Upper lobe of left lung (tissue), 6 donors: Measurements from ENCODE around the gene DLG2. TPM values are rescaled to one million over a fixed set of nuclear protein-coding genes. Genes with fewer than 3 reads are reported as not detected.
A peak's percentile ranks its signal among the peaks of the same experiment; 100 is the strongest.

Experiments used
- ATAC-seq, 2 donors: fragments of 200-7000 bp; cut with Tn5 transposase; one replicate each; pipeline ENCODE4 v1.9.1; 2022; ENCODE audit warnings: mild to moderate bottlenecking in 2 of 2, moderate library complexity in 2 of 2; ENCODE audit not compliant: low FRiP score in 2 of 2
- DNase-seq, 2 donors: peaks; one replicate each; pipeline ENCODE4 v3.0.0-alpha.2; 2019 to 2020
- H3K27ac ChIP-seq, 4 donors: fragments of 200-600 bp; sonication (generic); one replicate each; pipeline ENCODE4 v1.5.1; 2016 to 2019
- H3K27me3 ChIP-seq, 4 donors: fragments of 200-600 bp; sonication (generic); one replicate each; pipeline ENCODE4 v1.5.1; 2017 to 2019
- H3K36me3 ChIP-seq, 4 donors: fragments of 200-600 bp; sonication (generic); one replicate each; pipeline ENCODE4 v1.5.1; 2016 to 2019
- H3K4me1 ChIP-seq, 4 donors: fragments of 200-600 bp; sonication (generic); one replicate each; pipeline ENCODE4 v1.5.1; 2018 to 2019
- H3K4me3 ChIP-seq, 4 donors: fragments of 200-600 bp; sonication (generic); one replicate each; pipeline ENCODE4 v1.5.1; 2017 to 2019; ENCODE audit warnings: mild to moderate bottlenecking in 2 of 4, moderate library complexity in 1 of 4
- H3K9me3 ChIP-seq, 4 donors: fragments of 200-600 bp; sonication (generic); one replicate each; pipeline ENCODE4 v1.5.1; 2018 to 2019
- EP300 ChIP-seq, 4 donors: sonication (generic); formaldehyde crosslinking; IDR thresholded peaks; one replicate each; pipeline ENCODE4 v1.5.1; 2017; ENCODE audit warnings: antibody characterized with exemption in 4 of 4, control low read depth in 2 of 4
- POLR2A ChIP-seq, 4 donors: fragments of 450-650 bp; IDR thresholded peaks; one replicate each; pipeline ENCODE4 v1.5.1; 2016 to 2017; ENCODE audit warnings: antibody characterized with exemption in 4 of 4, mild to moderate bottlenecking in 2 of 4
- POLR2AphosphoS5 ChIP-seq, 2 donors: sonication (generic); formaldehyde crosslinking; IDR thresholded peaks; one replicate each; pipeline ENCODE4 v1.5.1; 2017; ENCODE audit warnings: antibody characterized with exemption in 2 of 2
- WGBS, 2 donors: methylation state at CpG; one replicate each; pipeline ENCODE4 v1.1.5; 2017 to 2018; 5-methylcytosine and 5-hydroxymethylcytosine counted together
- total RNA-seq, 6 donors: library from RNA; depleted of rRNA in 4 of 6; stranded (reverse); fragments of >200 nt in 4 of 6; gene quantifications; one replicate each; pipeline versions ENCODE4 v1.1.0 to v1.2.1, GENCODE V29; 2016 to 2021
- TF ChIP-seq, protein P1 (sequence below), 6 experiments: fragments of 450-650 bp in 4 of 6; fragments of 200-600 bp in 2 of 6; sonication (generic) in 2 of 6; IDR thresholded peaks; one replicate each; pipeline ENCODE4 v1.5.1; 2016 to 2019; ENCODE audit warnings: antibody characterized with exemption in 6 of 6
- donor health status: DM: no; HTN: no; CAD: no; lungs with moderate emphysema.
- donor health status: DM: no; HTN: yes; CAD: no; lungs with severe emphysema.

Gene DLG2
- total RNA-seq, 6 donors from 2014 or later: 3.4 to 37.7 (median 9.1) TPM

DNA sequence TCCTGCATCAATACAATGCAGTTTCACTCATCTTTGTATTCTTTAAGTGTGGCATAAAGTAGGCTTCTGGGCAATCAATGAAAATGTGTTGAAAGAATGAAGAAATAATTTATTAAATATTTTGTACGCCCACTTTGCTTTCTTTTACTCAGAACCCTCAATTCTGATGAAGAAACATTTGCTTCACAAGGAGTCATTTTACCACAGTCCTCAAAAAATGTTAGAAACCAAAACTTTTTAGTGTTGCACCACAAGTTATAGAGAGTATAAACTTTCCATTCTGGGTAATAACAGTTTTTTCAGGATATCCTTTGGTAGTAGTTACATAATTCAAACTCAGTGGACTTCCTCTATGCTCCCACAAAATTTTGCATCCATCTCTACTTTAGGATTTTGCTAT is 360.5 kb downstream of the DLG2 start:
- Histone ChIP-seq H3K4me1 (no peaks in the 10 kb centered on the region), H3K27me3 (no peaks in the 10 kb centered on the region), H3K4me3 (no peak overlapping the region), H3K9me3 (no peaks in the 10 kb centered on the region), H3K36me3 (no peaks in the 10 kb centered on the region), H3K27ac (no peak overlapping the region)
- ATAC-seq (no peak), DNase-seq (no peak)
- 72 to 82% methylated on average over 1 of the region's 1 CpG for WGBS, 2 donors
- TF ChIP-seq EP300 (IDR thresholded peaks at IDR 0.05) (no peak), POLR2A (IDR thresholded peaks at IDR 0.05) (no peak), POLR2AphosphoS5 (IDR thresholded peaks at IDR 0.05) (no peak)
- TF ChIP-seq, protein P1, sequence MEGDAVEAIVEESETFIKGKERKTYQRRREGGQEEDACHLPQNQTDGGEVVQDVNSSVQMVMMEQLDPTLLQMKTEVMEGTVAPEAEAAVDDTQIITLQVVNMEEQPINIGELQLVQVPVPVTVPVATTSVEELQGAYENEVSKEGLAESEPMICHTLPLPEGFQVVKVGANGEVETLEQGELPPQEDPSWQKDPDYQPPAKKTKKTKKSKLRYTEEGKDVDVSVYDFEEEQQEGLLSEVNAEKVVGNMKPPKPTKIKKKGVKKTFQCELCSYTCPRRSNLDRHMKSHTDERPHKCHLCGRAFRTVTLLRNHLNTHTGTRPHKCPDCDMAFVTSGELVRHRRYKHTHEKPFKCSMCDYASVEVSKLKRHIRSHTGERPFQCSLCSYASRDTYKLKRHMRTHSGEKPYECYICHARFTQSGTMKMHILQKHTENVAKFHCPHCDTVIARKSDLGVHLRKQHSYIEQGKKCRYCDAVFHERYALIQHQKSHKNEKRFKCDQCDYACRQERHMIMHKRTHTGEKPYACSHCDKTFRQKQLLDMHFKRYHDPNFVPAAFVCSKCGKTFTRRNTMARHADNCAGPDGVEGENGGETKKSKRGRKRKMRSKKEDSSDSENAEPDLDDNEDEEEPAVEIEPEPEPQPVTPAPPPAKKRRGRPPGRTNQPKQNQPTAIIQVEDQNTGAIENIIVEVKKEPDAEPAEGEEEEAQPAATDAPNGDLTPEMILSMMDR (IDR thresholded peaks at IDR 0.05): no peak

DNA sequence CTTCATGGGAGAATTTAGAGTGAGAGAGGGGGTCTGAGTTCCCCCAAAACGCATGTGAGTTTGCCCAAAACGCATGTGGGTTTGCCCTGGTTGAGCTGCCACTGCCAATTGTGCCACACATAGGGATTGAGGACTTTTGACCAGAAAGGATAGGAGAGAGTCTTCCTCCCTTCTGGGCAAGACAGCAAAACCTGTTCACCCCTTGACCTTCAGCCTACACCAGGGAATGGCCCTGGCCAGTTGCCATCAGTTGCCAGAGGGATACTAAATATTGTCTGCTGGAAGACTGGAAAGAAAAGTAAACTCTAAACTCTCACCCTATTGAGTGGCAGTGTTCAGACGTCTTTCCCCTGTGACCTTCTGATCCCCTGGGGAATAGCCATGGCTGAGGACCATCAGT is 363.8 kb downstream of the DLG2 start:
- Histone ChIP-seq H3K36me3 (no peaks in the 10 kb centered on the region), H3K27me3 (no peaks in the 10 kb centered on the region), H3K4me1 (no peaks in the 10 kb centered on the region), H3K9me3 (no peaks in the 10 kb centered on the region), H3K27ac (no peak overlapping the region), H3K4me3 (no peak overlapping the region)
- WGBS, 2 donors: 73 to 76% methylated on average over 3 of the region's 3 CpGs
- no peak for TF ChIP-seq EP300 (IDR thresholded peaks at IDR 0.05)
- TF ChIP-seq, protein P1 (IDR thresholded peaks at IDR 0.05): no peak
- no peak for TF ChIP-seq POLR2AphosphoS5 (IDR thresholded peaks at IDR 0.05)
- TF ChIP-seq POLR2A (IDR thresholded peaks at IDR 0.05): no peak
- DNase-seq (no peak), ATAC-seq (no peak)

DNA sequence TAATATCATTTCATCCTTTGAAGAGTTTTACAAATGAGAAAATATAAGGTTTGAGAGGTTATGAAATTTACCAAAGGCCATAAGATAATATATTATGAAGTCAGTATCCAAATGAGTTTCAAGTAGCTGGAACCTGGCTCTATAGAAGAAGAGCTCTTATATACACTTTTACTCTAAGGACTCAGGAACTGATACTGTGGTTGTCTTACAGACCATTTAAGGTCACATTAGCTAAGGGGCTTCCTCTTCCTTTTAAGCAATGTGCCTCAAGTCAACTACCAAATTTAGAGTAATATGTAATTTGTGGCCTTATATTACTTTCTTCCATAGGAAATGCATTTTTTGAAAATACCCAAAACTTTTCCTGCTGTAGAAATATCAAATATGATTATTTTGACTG is 369.3 kb downstream of the DLG2 start:
- H3K36me3 ChIP-seq: no peaks in the 10 kb centered on the region
- H3K4me1 ChIP-seq: no peaks in the 10 kb centered on the region
- H3K27ac ChIP-seq: no peak overlapping the region
- no peaks in the 10 kb centered on the region for H3K9me3 ChIP-seq
- ATAC-seq (no peak), DNase-seq (no peak)
- H3K27me3 ChIP-seq: no peaks in the 10 kb centered on the region
- no peak for TF ChIP-seq POLR2A (IDR thresholded peaks at IDR 0.05)
- TF ChIP-seq, protein P1 (IDR thresholded peaks at IDR 0.05): no peak
- no peak for TF ChIP-seq POLR2AphosphoS5 (IDR thresholded peaks at IDR 0.05)
- no peak for TF ChIP-seq EP300 (IDR thresholded peaks at IDR 0.05)
- H3K4me3 ChIP-seq: no peak overlapping the region

DNA sequence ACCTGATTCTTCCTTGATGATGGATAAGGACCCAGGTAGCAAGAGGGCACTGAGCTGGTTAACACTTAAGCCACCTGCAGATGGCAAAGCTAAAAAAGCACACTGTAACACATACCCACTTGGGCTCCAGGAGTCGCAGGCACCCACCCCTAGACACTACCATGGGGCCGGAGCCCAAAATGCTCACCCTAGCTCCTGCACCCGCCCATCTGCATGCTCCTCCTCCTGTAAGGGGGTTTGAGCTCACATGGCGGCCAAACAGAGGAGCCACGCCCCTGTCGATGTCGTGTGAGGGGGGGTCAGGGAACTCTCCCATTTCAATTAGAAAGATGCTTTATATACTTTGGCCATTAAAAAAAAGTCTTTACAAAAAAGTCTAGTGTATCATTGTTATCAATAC is 370.7 kb downstream of the DLG2 start:
- no peak for ATAC-seq
- WGBS, 2 donors: 90 to 95% methylated on average over 7 of the region's 7 CpGs
- Histone ChIP-seq H3K4me1 (no peaks in the 10 kb centered on the region), H3K4me3 (no peak overlapping the region), H3K9me3 (no peaks in the 10 kb centered on the region), H3K36me3 (no peaks in the 10 kb centered on the region), H3K27me3 (no peaks in the 10 kb centered on the region), H3K27ac (no peak overlapping the region)
- no peak for TF ChIP-seq POLR2AphosphoS5 (IDR thresholded peaks at IDR 0.05)
- no peak for TF ChIP-seq EP300 (IDR thresholded peaks at IDR 0.05)
- TF ChIP-seq, protein P1 (IDR thresholded peaks at IDR 0.05): no peak
- TF ChIP-seq POLR2A (IDR thresholded peaks at IDR 0.05): no peak
- peak in 1 of 2 donors; percentile 3 for DNase-seq

DNA sequence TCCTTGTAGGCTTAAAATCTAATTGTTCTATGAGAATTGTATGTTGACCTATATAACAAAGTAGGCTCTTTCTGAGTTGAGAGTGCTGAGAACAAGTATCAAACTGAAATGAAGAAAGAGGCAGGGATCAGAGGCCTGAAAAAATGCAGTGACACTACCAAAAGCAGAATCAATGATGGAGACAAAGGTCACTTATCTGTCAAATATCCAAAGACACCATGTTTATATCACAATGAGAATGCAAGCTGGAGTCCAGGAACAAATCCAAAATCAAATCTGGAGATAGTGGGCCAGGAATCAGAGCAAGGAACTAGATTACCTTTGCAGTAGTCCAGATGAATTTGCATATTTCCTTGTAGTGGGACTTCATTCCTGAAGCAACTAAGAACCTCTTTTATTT is 377.7 kb downstream of the DLG2 start:
- ATAC-seq (no peak), DNase-seq (no peak)
- TF ChIP-seq EP300 (IDR thresholded peaks at IDR 0.05) (no peak), POLR2A (IDR thresholded peaks at IDR 0.05) (no peak), POLR2AphosphoS5 (IDR thresholded peaks at IDR 0.05) (no peak)
- TF ChIP-seq, protein P1 (IDR thresholded peaks at IDR 0.05): no peak
- H3K27ac ChIP-seq: no peak overlapping the region
- no peaks in the 10 kb centered on the region for H3K9me3 ChIP-seq
- no peak overlapping the region for H3K4me3 ChIP-seq
- H3K27me3 ChIP-seq: no peaks in the 10 kb centered on the region
- no peaks in the 10 kb centered on the region for H3K36me3 ChIP-seq
- no peaks in the 10 kb centered on the region for H3K4me1 ChIP-seq
